ENCODE measurements around the gene EPS8.

GRCh38 chr12:15603474-15604085 is 185.6 kb downstream of the EPS8 start:
- TF ChIP-seq CTCF (IDR thresholded peaks at IDR 0.05) (no peak), POLR2A (IDR thresholded peaks at IDR 0.05) (no peak), POLR2AphosphoS5 (IDR thresholded peaks at IDR 0.05) (no peak)

Measured in sigmoid colon (tissue), 4 donors.